HG02885 (cell line): Measurements from ENCODE around the gene GALNTL6.
A peak's percentile ranks its signal among the peaks of the same experiment; 100 is the strongest.

Source experiments
- ATAC-seq: cut with Tn5 transposase; IDR thresholded peaks from one replicate; pipeline ENCODE4 v1.9.1; 2021; ENCODE audit warnings: mild to moderate bottlenecking; ENCODE audit not compliant: unreplicated experiment, poor library complexity

Gene GALNTL6

DNA sequence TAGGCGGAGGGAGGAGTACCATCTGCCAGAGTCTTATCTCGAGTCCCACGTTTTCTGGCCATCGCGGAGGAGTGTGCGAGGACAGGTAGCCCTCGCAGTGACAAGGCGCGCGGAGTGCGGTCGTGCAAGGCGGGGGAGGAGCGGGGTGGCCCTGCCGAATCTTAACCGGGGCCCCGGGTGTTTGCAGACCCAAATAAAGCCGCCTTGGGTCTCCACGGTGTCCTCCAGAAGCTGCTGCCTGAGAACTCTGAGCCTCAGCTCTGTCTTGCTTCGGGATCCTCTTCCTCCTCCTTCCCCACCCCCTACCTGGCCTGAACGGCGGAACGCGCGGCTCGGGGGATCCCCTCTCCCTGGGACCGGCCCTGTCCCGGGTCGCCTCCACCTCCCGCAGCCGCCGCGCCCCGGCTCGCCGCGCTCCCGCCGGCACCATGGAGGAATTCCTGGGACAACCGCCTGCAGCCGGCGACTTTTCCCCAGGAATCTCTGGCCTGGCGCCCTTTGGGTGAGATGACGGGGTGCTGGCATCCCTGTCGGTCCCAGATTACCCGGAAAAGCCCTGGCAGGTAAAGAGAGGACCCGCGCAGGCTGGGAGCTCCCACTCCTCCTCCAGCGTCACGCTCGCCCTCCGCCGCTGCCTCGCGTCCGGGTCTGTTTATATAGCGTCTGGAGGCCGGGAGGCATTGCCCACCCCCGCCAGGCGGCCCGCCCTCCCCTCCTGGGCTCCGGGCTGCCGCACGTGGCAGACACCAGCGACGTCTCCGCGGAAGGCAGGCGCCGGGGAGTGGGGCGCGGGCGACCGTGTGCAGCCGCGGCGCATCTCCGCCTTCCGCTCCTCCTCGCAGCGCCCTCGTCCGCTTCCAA, at the start of gene GALNTL6:
TSS of gene GALNTL6 (plus strand) at position 740 of the 861 bp plus-strand sequence.
- ATAC-seq: peak; percentile 54

DNA sequence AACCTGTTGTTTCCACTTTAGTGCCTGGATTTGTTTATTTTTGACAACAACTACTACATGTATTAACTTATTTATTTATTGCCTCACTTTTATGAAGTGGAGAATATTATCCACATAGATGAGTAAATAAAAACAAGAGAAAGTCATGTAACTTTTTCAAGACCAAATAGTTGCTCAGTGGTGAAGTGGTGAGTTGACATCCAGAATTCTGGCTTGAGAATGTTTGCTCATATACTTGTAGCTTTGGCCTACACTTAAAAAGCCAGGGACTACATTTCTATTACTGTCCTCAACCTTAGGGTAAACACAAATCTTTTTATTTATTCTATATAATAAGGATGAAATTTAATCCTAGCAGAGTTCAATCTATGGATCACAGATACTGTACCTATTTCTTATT, 47.7 kb upstream of the GALNTL6 start:
- no peak for ATAC-seq

DNA sequence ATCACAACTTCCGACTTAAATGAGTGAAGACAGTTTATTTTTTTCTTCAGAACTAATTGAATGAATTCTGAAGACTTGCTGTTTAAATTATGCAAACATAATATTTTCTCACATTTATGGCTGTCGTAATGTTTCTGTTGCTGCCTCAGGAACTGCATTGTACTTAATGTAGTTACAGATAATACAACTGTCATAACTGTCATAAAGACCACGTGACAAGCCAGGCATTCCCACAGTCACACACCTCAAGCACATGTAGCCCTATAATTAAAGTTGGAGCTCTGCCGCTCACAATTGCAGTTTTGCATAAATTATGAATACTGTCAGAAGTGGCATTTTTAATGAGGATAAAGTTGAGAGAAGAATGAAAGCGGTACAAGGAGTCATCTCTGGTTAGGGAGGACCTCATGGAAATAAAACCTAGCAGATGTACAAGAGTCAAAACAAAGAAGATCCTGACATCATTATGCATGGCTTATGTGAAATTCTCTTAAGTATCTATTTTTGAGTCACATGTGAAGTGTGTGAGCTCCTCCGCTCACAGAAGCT, 38.5 kb upstream of the GALNTL6 start:
- ATAC-seq: no peak

DNA sequence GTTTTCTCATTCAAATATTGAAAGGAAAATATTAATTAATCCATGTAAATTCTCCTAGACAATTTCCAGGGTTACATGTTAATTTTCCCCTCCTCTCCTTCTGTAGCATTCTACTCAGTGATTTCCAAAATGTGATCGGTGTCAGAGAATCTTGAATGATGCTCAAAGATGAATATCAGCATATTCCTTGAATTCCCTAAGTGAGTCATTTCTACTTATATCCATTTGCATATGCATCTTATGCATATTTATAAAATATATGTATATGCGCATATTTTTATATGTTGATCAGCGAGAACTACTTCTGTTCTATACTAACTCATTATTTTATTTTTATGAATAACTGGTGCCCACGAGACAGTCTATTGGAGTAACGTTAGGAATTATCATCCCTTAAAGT, 33.9 kb upstream of the GALNTL6 start:
- no peak for ATAC-seq

DNA sequence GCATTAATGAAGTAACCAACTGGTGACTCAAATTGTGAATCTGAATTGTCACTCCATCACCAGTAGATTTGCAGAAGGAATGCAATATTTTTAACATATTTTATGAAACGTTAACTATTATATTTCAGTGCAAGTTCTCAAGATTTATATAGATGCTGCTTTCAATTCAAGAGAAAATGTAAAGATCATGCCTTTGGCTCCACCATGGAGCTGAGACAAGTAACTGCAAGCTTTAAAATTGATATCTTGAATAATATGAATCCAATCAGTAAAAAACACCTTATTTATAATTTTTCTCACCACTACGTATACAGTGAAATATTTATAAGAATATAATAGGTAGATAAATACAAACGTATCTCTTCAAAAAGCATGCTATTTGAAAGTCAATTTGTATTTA, 27.8 kb upstream of the GALNTL6 start:
- ATAC-seq: peak; percentile 45

DNA sequence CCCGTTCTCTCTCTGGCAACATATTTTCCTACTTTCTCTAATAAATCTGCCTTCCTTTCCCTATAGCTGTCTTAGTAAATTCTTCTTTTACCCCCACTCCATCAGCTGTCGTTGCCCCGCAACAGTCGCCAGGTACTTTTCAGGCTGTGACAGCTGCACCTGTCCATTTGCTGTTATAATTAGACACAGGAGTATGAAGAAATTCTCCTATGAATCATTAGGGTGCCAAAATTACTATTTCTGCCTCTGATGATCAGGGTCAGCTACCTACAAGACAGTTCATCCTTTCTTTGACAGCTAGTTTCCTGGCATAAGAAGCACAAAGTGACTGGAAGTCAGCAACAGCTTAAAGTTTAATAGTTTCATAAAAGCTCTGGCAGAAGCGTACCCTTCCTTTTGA, 19.5 kb upstream of the GALNTL6 start:
- no peak for ATAC-seq

DNA sequence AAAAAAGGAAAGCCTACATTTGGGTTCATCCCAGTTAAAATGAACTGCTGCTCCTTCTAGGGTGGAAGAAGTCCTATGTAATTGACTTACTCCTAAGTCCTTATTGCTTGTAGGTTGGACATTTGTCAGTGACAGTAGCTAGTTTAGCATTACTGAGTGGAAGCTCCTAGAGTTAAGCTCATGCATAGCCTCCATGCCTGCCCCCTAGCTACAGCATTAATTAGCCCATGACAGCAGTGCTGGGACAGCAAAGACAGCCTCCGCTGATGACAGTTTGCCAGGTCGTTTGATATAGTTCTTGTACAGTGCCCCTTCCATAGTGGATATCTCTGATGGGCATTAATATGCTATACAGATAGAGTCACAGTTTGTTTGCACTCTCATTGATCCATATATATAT, 18.7 kb upstream of the GALNTL6 start:
- ATAC-seq: no peak

DNA sequence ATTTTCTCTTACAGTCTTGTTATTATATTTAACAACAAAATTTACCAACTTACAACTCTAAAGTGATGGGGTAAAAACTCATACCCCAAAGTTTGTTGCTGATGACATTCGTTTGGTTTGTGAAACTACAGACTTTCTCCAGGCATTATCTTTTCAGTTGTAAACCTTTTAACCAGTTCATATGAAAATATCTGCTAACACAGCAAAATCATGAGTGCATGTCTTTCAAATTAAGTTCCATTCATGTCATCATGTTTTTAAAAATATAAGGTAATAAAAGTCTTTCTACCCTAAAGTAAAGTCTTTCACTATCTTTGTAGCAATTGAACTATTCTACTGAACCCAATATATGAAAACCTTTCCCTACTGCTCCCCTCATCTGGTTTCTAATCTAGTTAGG, 3.4 kb upstream of the GALNTL6 start:
- no peak for ATAC-seq

DNA sequence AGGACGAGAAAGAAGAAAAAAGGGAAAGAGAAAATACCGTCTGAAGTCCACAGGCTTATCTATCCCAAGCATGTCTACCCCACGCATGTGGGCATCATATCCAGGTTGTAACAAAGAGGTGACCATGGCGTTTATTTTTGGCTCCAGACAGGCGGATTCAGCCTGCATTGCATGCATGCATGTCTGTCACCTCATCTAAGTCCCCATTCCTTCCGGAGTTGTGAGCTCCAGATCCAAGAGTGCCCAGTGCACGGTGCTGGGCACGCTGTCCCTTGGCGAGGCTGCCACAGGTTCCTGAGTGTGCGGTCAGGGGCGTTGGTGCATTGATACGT, 905 bp upstream of the GALNTL6 start:
- no peak for ATAC-seq

DNA sequence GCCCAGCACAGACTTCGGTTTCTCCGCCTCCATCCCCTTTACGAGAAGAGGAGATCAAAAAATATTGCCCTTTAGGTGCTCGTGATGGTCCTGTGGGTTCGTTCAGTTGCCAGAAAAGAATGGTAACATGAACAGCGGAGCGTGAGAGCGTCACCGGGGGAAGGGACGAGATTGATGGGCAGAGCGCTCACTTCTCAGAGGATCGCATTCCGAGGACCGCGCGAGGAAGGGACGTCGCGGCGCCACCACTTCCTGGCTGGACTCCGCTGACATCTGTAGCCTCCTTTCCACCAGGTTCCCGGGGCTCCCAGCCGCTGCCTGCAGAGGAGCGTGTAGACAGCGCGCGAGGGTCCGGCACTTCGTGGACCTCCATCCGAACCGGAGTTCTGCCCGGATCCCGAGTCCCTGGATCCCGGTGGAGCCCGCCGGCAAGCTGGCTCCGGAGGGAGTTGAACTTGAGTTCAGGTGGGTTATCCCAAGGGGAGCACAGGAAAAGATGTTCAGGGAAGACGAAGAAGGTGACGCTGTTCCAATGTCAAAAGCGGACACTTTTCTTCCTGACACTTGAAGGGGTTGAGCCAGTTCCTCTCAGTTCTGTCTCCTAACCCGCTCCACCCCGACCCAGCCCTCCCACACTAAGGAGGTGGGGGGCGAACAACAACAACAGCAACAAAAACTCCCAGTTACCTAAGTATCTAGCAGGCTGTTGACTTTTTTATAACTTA, 484 bp downstream of the GALNTL6 start:
- peak; percentile 5 for ATAC-seq

DNA sequence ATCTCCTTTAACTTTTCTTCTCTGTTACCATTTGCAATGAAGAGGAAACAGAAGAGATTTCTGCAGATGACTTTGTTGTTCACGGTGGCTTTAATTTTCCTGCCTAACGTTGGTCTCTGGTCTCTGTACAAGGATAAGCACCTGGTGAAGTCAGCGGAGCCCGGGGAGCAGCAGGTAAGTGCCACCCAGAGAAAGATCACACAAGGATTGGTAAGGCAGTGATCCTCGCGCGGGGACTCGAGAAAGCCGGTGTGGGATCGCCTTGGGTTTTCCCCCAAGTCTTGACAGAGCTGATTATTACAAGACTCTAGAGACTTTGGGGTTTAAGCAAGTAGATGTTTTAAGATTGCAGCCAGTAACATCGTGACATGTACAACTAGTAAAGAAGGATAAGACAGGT, 1.3 kb downstream of the GALNTL6 start:
- ATAC-seq: no peak

DNA sequence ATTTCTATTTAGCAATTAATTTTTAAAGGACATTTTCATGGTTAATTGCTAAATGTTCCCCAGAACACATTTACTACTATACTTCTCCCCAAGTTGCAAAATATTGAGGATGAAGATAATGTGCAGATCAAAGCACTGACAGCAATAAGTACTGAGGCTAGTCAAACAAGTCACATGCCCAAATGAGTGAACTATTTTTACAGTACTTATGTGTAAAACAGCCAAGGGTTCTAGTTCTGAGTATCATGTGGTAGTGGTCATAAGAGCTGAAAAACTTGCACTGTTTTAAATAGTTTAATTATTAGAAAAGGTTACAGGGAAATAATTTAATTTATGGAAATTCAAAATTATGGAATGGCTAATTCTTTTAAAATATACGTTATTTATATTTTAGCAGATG, 3.8 kb downstream of the GALNTL6 start:
- no peak for ATAC-seq

DNA sequence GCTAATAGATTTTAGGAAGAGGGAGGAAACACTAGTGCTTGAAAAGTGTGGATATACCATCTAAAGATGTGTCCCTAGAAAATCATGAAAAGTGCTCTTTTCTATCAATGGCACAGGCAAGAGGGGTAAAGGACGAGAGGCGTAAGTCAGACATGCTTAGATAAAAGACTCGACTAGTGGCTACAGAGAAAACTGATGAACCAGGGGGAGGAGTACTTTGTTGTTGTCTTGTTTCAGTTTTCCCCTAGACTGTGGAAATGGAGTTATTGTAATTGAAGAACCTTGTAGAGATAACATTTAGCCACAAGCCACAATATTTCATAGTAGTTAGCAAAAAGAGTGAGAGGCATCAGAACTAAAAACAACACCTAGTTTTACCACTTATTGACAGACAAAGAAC, 21.4 kb downstream of the GALNTL6 start:
- no peak for ATAC-seq

DNA sequence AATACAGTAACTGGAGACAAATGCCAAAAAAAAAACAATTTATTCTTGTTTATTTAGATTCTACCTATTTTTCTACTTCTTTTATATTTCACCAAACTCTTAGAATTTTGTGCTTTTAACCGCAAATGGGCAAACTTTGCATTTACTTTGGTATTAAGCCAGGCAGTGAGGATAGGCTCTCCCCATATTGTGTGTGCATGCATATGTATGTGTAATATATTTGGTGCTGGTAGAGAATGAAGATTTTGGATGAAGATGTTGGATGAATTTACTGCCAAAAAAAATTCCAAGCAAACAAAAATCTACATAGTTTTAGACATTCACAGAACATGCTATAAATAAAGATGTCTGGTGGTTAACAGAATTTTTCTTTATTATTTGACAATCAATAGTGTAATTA, 30.3 kb downstream of the GALNTL6 start:
- ATAC-seq: no peak

DNA sequence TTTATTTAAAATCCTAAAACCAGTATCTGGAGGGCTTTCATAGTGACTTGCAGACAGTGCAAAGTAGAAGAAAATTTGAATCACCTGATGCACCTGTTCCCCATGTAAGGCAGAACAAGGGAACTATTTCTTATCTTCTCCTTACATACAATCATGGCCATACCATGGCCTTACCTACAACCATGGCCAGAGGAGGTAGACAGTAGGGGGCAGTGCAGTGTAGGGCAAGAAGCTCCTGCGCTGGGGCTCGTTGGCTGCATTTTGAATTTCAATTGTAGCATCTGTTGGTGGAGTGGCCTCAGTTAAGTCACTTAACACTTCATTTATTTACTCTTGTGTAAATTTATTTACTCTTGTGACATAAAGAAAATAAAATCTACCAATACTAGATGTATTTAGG, 33.0 kb downstream of the GALNTL6 start:
- ATAC-seq: peak; percentile 90

DNA sequence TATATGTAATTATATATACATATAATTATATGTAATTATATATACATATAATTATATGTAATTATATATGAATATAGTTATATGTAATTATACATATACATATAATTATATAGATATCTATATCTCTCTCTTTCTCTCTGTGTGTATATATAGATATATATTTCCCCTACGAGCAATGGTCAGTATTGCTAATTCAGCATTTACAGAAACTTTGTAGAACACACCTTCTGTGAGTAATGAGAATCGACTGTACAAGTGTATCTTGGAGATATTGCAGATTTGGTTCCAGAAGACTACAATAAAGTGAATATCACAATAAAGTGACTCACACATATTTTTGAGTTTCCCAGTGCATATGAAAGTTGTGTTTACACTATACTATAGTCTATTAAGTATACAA, 33.7 kb downstream of the GALNTL6 start:
- no peak for ATAC-seq

DNA sequence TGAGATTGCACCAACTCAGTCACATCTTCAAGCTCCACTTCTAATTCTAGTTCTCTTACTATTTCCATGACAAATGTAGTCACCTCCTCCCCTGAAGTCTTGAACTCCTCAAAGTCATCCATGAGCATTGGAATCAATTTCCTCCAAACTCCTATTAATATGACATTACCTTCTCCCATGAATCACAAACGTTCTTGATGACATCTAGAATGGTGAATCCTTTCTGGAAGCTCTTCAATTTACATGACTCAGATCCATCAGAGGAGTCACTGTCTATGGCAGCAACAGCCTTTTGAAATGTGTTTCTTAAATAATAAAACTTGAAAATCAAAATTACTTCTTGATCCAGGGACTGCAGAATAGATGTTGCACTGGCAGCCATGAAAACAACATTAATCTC, 34.5 kb downstream of the GALNTL6 start:
- no peak for ATAC-seq

DNA sequence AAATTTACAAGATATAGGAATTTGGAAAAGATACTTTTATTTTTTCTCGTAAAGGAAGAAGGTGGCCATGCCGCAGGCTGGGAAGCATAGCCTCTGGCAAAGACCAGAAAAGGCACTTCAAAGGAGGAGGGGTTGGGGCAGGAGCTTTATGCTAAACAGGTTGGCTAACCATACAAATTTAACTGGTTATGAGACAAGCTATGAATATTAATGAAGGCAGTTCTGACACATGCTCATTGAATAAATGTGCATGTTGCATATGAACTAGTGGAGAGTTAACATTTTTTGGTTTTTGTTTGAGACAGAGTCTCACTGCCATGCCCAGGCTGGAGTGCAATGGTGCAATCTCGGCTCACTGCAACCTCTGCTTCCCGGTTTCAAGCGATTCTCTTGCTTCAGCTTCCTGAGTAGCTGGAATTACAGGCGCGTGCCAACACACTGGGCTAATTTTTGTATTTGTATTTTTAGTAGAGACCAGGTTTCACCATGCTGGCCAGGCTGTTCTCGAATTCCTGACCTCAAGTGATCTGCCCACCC, 36.5 kb downstream of the GALNTL6 start:
- ATAC-seq: no peak

DNA sequence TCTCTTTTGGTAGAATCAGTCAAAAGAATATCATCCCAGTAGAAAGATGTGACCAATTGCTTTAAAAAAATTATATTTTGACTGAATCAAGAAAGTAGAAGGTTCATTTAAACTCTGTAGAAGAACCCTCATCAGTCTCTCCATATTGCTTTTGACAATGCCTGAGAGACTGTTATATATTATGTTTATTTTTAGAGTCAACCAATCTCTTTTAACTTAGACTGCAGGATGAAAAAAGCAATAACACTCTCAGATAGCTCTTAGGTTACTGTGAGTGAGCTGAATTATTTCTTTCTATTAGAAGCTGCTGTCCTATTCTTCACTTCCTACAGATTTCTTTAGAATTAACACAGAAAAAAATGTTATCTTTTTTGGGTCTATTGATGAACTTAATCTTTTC, 38.1 kb downstream of the GALNTL6 start:
- no peak for ATAC-seq

DNA sequence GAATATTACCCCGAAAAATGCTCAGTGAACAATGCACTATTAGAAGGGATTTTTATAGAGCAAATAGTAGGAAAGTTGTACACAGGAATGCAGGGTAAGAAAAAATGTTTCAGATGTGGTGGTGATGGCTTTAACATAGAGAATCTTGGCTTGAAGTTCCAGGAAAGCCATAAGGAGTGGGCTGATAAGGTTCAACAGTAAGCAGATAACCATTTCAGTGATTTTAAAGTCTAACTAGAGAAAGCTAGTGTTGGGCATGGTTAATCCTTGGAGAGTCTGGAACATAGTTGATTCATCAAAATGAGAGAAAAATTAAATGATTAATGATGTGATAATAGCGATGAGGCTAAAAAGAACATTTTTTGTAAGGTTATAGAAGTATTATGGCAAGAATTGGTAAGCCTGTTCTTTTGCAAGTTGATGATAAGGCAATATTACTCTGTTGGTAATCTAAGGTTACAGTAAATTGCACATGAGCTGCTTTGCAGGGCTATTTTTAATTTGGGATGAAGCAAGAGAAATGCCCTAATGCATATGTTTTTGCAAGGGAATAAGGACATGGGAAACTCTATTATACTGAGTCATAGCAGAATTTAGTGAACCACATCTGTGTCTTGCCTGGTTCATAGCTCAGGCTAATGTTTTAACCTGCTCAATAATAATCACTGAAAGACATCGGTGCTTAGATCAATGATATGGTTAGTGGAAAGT, 44.3 kb downstream of the GALNTL6 start:
- ATAC-seq: no peak

DNA sequence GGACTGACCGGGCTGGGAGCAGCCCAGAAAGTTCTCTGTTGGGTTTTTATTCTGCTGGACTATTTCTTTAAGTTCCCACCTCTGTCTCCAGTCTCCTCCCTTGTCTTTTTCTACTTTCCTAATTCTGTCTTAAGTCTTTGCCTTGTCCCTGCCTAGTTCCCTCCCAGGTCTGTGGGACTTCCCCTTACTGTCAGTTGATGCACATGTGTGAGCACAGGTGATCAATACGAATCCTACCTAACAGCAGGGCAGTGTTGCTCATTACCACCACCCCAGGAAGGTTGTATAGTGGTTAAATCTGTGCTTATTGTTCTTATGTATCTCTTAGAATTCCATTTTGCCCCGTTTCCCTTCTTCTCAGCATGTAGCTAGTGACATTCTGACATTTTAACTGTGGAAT, 62.1 kb downstream of the GALNTL6 start:
- ATAC-seq: no peak
